ENCODE data around the gene PTPRT.

The PTPRT gene

GRCh38 chr20:42111349-42111748, 1078.4 kb downstream of the PTPRT start:
- TF ChIP-seq POLR2A (IDR thresholded peaks at IDR 0.05; ENCODE audit: extremely low read depth, insufficient read length) (no peak), CTCF (IDR thresholded peaks at IDR 0.05; ENCODE audit: low read depth, low read length) (no peak), MYC (IDR thresholded peaks at IDR 0.05; ENCODE audit: low read depth, low read length) (no peak)
- TF ChIP-seq, protein P1, sequence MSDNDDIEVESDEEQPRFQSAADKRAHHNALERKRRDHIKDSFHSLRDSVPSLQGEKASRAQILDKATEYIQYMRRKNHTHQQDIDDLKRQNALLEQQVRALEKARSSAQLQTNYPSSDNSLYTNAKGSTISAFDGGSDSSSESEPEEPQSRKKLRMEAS (IDR thresholded peaks at IDR 0.05; ENCODE audit: low read depth, low read length): no peak
- no peak overlapping the region for H3K4me3 ChIP-seq (ENCODE audit: low read depth, low read length)
- DNase-seq (ENCODE audit: low read depth): no peak

GRCh38 chr20:42110301-42110700, 1079.4 kb downstream of the PTPRT start:
- H3K4me3 ChIP-seq (ENCODE audit: low read depth, low read length): no peak overlapping the region
- no peak for DNase-seq (ENCODE audit: low read depth)
- TF ChIP-seq, protein P1 (IDR thresholded peaks at IDR 0.05; ENCODE audit: low read depth, low read length): no peak

DNA sequence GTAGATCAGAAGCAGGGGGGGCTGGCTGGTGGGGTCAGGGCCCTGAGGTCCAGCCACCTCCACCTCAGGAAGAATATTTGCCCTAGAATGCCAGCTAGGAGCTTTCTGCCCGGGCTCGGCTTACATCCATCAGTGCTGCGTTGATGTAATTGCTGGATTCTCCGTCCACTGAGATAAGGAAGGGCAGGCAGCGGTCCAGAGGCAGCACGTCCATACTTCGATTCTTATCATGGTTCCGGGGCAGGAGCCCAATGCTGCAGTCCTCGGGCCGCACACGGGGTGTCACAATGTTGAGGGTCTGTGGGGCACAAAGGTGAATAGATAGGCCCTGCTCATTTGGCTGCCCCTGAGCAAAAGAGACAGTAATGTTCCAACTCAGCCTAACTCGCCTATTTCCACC, 1087.7 kb downstream of the PTPRT start:
- no peak for DNase-seq (ENCODE audit: low read depth)
- no peak overlapping the region for H3K4me3 ChIP-seq (ENCODE audit: low read depth, low read length)
- TF ChIP-seq CTCF (IDR thresholded peaks at IDR 0.05; ENCODE audit: low read depth, low read length) (no peak), POLR2A (IDR thresholded peaks at IDR 0.05; ENCODE audit: extremely low read depth, insufficient read length) (no peak), MYC (IDR thresholded peaks at IDR 0.05; ENCODE audit: low read depth, low read length) (no peak)
- TF ChIP-seq, protein P1 (IDR thresholded peaks at IDR 0.05; ENCODE audit: low read depth, low read length): no peak

DNA sequence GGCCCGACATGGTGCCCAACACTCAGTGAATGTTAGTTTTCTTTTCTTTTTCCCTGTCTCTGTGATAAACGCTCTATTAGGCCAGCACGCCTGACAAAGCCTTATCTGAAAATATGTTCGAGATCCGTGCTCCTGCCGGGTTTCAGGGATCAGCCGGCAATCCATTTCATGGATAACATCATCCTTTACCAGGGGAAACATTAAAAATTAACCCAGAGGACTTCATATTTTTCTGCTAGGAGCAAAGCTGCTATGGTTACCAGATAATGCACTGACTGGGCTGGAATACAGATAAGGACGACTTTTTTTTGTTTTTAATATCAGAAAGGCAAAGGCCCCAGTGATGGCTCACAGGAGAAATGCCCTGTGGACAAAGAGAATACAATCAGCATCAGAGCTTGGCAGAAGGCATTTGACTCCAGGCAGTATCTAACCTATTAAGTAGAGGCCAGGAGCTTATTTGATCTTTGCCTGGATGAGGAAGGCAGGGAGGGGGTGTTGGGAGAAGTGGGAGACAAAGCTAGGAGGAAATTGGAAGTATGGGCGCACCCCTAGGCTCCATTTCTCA, 1089.5 kb downstream of the PTPRT start:
- H3K4me3 ChIP-seq (ENCODE audit: low read depth, low read length): no peak overlapping the region
- no peak for DNase-seq (ENCODE audit: low read depth)
- TF ChIP-seq CTCF (IDR thresholded peaks at IDR 0.05; ENCODE audit: low read depth, low read length) (no peak), POLR2A (IDR thresholded peaks at IDR 0.05; ENCODE audit: extremely low read depth, insufficient read length) (no peak), MYC (IDR thresholded peaks at IDR 0.05; ENCODE audit: low read depth, low read length) (no peak)
- TF ChIP-seq, protein P1 (IDR thresholded peaks at IDR 0.05; ENCODE audit: low read depth, low read length): no peak

- no peak overlapping the region for H3K4me3 ChIP-seq (ENCODE audit: low read depth, low read length)
- DNase-seq (ENCODE audit: low read depth): no peak
- TF ChIP-seq MYC (IDR thresholded peaks at IDR 0.05; ENCODE audit: low read depth, low read length) (no peak), CTCF (IDR thresholded peaks at IDR 0.05; ENCODE audit: low read depth, low read length) (no peak), POLR2A (IDR thresholded peaks at IDR 0.05; ENCODE audit: extremely low read depth, insufficient read length) (no peak)
- TF ChIP-seq, protein P1 (IDR thresholded peaks at IDR 0.05; ENCODE audit: low read depth, low read length): no peak
Measured at GRCh38 chr20:42099101-42099500, 1090.6 kb downstream of the PTPRT start.

GRCh38 chr20:42098418-42098817, 1091.3 kb downstream of the PTPRT start:
- no peak overlapping the region for H3K4me3 ChIP-seq (ENCODE audit: low read depth, low read length)
- DNase-seq (ENCODE audit: low read depth): no peak
- TF ChIP-seq, protein P1 (IDR thresholded peaks at IDR 0.05; ENCODE audit: low read depth, low read length): no peak
- TF ChIP-seq CTCF (IDR thresholded peaks at IDR 0.05; ENCODE audit: low read depth, low read length) (no peak), MYC (IDR thresholded peaks at IDR 0.05; ENCODE audit: low read depth, low read length) (no peak), POLR2A (IDR thresholded peaks at IDR 0.05; ENCODE audit: extremely low read depth, insufficient read length) (no peak)

Measured in NB4 (cell line).